SKM-1 (cell line): Measurements from ENCODE around the gene PLEK.

Experiments used
- DNase-seq: peaks from one replicate; lab custom pipeline; 2025; ENCODE audit not compliant: unreplicated experiment; lab: John Stamatoyannopoulos, UW

PLEK gene

DNA sequence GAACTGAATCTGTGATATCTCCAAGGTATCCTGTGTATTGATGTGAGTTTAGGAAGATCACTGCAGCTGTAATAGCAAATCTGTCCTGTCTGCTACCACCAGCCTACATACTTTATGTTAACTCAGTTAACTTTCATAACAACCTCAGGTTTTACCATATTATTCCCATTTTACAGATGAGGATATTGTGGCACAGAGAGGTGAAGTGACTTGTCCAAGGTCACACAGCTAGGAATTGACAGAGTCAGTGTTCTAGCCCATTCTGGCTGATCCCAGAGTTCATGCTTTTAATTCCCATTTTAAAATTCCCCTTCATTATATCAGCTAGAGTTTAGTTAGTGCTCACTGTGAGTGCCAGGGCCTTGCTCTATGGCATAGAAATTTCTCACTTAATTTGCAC is 49.4 kb downstream of the PLEK start:
- no peak for DNase-seq

DNA sequence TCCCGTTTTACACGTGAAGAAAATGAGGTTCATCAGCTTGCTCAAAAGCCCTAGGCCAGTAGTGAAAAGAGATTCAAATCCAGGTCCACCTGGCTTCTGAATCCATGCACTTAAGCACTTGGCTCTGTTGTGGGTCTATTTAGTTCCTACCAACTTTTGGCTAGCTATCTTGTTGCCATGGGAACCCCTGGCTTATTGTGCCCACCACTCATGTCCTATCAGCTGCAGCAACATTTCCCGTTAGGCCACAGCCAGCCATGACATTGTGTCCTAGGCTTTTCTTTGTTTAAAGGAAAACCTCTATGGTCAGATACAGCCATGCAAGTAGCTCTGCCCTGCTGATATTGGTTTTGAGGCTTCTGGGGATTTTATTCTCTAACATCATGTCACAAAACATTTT is 49.8 kb downstream of the PLEK start:
- DNase-seq, result no peak

DNA sequence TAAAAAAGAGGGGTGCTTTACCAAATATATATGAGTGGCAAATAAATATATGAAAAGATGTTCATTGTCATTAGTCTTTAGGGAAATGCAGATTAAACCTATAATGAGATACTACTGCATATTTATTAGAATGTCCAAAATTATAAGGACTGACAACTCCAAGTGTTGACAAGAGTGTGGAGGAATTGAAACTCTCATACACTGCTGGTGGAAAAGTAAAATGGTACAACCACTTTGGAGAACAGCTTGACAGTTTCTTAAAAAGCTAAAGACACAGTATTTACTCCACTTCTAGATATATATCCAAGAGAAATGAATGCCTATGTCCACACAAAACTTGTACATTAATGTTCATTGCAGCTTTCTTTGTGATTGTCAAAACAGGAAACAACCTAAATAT is 50.4 kb downstream of the PLEK start:
- no peak for DNase-seq

DNA sequence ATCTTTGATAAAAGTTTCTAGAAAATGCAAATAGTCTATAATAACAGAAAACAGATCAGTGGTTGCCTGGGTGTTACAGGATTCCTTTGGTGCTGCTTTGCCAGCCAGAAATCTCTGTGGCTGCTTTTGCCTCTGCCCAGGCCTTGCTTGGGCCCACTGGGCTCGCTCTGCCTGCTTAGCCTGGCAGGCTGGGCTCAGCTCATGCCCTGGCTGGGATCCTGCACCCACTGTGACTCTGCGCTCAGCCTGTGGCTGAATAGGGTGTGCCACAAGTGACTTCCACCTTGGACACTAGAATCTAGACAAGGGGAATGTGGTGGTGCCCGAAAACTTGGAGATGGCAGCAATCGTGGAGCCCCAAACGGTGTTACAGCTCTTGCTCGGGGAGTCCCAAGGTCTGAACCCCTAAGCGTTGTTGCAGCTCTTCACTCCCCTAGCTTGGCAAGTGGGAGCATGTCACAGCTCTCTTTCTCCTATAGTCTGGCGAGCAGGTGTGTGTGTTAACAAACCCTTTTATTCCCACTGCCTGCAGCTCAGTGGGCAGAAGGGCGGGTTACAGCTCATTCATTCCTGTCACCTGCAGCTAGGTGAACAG is 51.1 kb downstream of the PLEK start:
- DNase-seq, result no peak

DNA sequence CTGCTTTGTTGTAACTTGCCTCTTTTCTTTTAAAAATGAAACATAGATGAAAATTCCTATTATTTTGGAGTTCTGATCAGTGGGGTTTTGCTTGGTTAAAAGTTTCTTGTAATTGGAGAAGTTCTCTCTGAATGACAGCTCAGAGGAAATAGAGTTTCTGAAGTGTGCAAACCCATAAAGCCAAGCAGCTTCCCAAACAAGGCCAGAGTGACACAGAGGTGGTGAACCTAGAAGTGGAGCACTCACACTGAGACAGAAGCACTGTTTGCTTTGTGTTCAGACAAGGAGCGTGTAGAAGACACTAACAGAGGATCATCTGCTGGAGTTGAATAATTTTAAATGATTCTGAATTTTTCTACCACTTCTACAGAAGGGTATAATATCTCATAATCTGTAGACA is 52.8 kb downstream of the PLEK start:
- no peak for DNase-seq

DNA sequence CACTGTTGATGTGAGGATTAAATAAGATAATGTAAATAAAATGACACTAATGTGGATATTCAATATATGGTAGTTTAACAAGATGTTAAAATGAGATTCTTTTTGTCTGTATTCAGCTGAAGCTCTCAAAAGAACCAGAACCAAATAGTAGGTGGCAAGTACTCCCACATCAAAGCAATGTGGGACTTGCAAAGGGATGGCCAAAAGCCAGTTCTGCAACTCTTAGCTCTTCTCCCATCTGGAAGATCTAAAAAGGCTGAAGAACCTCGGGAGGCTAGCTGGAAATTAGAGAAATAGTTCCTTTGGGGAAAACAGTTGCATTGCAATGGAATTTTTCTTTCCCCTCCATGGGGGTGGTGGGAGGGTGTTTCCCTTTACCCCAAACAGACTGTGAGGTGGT is 53.3 kb downstream of the PLEK start:
- DNase-seq, result no peak

DNA sequence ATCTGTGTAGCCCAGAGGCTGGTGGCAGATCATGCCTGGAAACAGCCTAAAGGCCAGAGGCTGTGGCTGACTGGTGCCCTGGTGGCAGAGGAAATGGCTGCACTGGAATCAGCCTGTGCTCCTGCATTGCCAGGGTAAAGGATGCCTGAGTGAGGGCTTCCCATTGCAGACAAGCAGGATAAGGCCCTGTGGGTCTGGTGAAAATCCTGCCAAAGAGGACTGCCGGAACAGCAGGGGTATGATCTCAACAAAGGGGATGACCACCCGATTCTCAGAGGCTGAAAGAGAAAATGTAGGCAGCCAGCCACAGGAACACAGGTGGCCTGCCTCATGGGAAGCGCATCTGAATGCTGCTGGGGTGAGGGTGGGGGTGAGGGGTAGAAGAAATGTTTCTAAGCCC is 53.8 kb downstream of the PLEK start:
- no peak for DNase-seq

DNA sequence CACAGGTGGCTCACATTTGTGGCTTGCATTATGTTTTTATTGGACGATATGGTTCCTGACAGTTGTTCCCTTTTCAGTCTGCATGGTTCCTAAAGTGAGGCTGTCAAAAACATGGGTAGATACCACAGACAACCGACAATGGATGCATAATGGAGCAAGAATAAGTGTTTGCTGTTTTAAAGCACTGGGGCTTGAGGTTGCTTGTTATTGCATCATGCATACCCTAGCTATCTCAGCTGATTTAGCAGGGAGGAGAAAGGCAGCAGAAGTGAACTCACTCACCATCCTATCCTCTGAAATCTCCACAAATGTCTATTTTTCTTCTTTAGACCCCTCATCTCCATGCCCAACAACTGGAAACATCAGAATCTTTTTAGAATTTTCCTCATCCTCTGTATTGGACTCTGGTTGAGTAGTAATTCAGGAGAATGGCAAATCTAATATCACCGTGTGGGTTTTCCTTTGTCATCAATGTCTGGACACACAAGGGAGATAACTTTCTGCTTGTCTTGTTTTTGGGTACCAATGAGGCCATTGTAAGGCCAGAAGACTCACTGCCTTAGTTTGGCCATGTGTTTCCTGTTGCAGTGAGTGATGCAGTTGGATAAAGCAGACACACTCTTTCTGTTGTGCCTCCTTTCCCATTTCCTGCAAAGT is 55.3 kb downstream of the PLEK start:
- DNase-seq, result no peak

DNA sequence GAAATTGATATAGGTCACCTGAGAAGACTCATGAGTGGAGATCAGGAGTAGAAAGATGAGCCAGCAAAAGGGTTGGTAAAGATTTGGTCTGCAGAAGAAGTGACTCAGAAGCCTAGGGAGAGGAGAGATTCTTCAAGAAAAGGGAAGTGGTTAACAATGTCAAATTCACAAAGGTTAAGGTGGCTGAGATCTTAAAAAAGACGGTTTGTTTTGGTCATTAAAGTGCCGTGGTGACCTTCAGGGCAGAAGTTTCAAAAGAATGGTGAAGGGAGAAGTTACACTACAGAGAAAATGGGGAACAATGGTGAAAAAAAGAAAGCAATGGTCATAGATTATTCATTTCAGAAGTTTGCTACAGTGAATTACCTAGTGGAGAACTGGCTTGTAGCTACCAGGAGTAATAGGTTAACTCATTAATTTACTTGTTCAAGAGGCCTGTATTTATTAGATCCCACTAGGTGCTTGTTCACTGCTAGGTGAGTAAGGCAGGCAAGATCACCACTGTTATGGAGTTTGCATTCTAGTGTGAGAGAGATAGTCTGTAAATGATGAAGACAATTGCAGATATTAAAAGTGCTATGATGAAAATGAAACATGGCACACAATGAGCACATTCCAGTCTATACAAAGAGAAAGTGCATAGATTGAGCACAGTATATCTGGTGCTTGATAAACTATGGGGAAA is 59.0 kb downstream of the PLEK start:
- DNase-seq, result peak; percentile 97

DNA sequence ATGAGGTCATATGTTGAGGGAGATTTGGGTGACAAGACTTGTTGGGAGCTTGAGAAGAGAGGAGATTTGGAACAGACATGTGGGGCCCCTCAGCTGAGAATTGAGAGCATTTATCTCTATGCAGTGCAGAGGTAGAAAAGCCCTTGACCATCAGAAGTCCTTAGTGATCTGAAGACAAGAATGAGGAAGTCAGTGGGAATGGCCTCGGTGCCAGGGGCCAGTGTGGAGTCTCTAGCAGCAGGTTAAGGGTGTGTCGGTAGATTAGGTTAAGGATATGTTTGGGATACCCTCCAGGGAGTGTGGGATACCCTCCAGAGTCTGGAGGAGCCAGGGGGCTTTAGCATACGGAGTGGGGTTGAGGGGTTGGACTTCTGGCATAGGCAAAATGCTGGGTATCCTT is 60.4 kb downstream of the PLEK start:
- DNase-seq, result no peak

DNA sequence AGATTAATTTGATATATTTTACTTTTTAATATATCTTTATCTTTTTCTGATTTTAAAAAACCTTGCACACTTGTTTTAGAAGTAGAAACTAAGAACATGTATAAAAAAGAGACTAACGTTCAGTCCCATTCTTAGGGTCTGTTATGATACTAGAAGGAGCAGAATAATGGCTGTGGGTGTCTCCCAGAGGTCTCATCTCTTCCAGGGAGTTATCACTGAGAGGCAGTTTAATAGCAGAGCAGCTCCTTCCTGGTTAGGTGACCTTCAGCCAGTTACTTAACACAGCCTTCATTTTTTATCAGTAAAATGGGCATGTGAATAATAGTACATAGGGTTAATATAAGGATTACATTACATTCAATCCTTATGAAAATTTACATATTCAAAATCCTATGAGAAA is 61.4 kb downstream of the PLEK start:
- no peak for DNase-seq

DNA sequence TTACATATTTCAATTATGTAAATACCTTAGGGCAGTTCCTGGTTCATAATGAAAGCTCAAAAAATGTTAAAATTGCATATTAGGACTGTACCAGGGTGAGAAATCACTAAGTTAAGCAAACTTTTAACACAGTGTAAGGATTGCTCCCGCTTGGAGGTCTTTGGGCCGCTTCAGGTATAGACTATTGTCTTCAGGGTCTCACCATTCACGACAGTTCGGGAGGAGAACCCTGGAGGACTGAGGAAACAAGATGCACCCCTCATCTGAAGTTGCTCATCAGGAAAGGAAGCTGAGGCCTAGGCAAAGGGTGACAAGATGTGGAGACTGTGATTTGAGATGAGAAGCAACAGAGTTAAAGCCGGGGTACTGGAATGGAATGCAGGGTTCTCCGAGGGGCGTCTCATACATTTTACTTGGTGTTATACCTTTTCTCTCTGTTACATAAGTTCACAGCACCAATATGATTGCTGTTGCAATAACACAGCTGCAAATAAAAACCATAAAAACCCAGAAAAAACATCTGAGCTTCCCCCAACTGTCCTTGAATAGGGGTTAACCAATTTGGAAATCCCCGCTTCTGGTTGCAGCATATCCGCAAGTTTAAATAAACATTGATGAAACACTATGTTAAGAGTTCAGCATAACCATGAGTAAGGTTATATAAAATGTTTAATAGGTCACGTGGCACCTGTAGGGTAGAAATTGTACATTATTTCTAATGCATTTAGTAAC is 61.9 kb downstream of the PLEK start:
- peak; percentile 14 for DNase-seq

DNA sequence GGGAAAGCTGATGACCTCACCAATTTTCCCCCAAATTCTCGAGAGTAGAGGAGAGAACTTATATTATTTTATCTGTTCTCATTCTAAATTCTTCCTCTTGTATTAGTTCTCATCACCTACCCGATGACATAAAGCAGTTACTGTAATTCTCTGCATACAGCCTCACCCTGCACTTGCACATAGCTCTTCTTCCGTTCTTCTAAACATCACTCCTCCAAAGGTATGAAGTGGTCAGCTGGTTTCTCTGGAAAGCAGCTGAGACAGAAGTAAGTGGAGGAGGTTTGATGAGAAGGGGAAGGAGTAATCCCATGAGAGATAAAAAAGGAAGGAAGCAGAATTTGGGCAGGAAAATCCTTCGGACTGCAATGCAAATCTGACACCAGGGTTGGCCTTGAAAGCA is 63.0 kb downstream of the PLEK start:
- DNase-seq, result no peak

DNA sequence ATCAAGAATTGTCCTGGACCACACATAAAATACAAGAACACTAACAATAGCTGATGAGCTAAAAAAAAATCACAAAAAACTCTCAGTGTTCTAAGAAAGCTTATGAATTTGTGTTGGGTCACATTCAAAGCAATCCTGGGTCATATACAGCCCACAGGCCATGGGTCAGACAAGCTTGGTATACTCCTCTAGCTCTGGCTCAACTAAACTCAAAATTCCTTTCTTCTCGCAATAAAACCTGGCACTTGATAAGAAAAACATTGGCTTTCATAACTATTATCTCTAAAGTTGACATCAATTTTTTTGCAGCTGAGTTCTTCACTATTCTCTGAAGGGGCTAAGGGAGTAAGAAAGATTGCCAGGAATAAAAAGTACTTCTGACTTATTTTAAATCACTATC is 63.7 kb downstream of the PLEK start:
- no peak for DNase-seq

DNA sequence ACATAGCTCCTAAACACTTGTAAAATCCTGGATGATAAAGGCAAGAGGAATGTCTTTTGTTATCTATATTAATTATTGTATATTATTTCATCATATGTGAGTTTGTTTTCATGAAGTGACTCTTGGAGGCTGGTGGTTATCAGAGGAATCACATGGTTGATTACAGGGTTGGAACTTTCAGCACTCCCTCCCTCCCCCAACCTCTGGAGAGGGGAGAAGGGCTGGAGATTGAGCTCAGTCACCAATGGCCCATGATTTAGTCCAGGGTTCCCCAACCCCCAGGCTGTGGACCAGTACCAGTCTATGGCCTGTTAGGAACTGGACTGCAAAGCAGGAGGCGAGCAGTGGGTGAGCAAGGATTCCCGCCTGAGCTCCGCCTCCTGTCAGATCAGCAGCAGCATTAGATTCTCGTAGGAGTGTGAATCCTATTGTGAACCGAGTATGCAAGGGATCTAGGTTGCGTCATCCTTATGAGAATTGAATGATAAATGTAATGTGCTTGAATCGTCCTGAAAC is 64.3 kb downstream of the PLEK start:
- DNase-seq, result no peak

DNA sequence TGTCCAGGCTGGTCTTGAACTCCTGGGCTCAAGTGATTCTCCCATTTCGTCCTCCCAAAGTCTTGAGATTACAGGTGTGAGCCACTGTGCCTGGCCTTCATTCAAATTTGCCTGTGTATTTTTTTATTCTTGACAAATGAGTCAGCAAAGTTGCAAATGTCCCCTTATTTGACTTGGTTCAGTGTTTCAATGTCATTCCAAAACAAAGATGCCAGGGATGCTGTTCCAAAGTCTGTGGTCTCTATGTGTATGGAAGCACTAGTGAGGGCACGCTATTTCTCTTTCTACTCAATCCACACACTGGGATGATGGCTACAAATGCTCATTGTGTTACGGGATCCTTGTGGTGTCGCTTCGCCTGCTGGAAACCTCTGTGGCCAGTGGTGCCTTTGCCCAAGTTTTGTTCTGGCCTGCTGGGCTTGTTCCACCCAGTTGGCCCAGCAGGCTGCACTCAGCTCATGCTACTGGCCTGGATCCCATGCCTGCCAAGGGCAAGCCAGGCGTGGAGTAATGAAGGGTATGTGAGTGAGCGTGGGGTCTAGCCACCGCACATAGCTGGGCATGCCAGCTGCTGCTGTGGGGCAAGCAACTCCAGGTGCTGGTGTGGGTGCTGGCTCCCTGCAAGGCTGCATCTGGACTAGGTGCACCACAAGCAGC is 66.4 kb downstream of the PLEK start:
- DNase-seq, result no peak

DNA sequence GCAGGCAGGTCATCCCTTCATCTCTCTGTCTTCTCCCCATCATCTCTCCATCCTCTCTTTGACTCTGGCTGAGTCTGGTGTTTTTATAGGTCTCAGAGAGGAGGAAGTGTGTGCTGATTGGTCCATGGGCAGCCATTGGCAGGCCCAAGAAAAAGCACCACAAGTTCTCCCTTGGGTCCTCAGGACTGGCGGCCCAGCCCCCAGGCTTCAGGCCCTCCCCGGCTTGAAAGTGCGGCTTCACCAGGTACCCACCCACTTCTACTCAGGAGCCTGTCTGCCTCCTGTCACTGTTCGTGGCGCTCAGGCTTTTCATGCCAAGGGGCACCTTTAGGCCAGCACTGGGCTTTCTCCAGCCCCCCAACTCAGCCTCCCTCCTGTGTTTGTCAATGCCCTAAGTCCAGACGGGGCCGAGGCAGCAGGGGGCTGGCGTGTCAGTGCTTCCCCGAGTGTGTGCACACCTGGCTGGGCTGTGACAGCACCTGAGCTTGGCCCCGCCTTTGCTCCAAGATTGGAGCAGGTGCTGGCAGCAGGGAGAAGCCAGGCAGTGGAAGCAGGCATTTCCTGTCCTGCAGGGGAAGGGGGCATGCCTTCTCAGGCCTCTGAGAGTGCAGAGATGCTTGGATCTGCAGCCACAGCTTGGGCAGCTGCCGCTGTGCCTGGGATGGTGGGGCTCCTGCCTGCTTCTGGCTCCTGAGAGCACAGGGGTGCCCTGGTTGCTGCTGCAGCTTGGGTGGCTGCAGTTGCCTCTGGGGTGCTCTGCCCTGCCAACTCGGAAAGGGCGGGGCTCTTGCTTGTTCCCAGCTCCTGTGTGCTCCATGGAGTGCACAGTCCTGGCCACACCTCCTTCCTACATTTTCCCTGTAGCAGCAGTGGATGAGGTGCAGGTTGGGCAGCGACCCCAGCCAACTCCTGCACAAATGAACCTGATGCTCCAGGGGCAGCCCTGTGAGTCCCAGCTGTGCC is 67.9 kb downstream of the PLEK start:
- no peak for DNase-seq

DNA sequence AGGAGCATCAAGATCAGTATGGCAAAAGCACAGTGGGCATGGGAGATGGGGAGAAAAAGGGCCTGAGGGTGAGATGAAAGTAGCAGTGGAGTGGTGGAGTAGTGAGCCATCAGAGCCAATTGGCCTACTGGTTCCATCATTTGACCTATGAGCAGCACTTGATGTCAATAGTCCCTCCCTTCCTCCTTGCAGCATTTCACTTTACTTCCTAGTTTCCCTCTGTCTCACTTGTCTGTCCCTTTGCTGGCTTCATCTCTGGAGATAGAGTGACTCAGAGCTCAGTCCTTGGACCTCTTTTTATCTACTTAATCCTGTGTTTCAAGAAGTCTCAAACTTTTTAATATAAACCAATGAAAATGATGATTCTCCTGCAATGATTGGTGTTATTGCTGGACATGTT is 69.9 kb downstream of the PLEK start:
- no peak for DNase-seq

DNA sequence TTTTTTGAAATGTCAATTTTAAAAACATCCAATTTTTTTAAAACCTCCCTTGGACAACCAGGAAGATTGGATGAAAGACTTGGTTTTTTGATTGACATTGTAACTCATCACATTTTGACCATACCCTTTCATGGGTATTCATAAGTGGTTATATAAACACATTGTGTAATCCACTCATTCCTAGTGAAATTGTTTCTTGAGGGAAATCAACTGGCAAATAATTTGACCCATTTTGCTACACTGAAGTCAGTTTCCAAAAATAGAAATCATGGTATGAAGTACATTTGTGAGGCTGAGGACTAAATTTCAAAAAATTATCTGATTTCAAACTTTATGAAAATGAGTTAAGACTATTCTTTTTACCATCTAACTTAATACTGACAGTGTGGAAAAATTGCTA is 70.5 kb downstream of the PLEK start:
- DNase-seq, result no peak

DNA sequence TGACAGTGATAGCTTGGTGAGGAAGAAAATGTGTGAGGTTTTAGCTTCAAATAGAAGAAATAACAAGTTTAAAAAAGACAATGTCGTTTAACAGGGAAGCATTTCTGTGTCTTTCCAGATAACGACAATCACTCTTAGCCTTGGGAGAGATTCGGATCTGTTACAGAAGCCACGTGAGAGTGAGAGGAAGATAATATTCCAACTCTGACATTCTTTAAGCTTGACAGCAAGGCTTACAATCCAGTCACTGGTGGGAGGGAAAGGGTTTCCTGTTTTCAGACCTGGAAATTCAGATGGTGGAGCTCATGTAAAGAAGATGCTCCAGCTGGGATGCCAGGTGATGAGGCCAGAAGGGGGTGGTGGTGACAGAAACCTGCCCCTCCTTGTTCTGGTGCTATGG is 71.2 kb downstream of the PLEK start:
- DNase-seq, result no peak
